Glomerular endothelial cell (primary cell): Measurements from ENCODE around the gene HAGHL. TPM values are rescaled to one million over a fixed set of nuclear protein-coding genes. Genes with fewer than 3 reads are reported as not detected.

Source experiments
- DNase-seq: peaks from one replicate; pipeline ENCODE4 v3.0.0-alpha.2; 2011; ENCODE audit warnings: low read depth, low spot score; ENCODE audit errors: extremely low read depth
- total RNA-seq: library from RNA; depleted of rRNA; stranded (reverse); fragments of >200 nt; gene quantifications from 2 replicates; pipeline ENCODE4 v1.2.3, GENCODE V29; 2015

Gene HAGHL
- total RNA-seq, 1 donor from 2014 or later = 8.2 TPM

GRCh38 chr16:706189-707061 lies 20.5 kb upstream of the HAGHL start:
- DNase-seq = no peak

- DNase-seq = no peak
Observed at GRCh38 chr16:707062-707538, 19.8 kb upstream of the HAGHL start.

GRCh38 chr16:708019-708418 lies 18.9 kb upstream of the HAGHL start:
- no peak for DNase-seq

- DNase-seq = no peak
Observed at GRCh38 chr16:708959-709358, 17.9 kb upstream of the HAGHL start.

GRCh38 chr16:709566-710499 lies 17.1 kb upstream of the HAGHL start:
- no peak for DNase-seq

- no peak for DNase-seq
Observed at GRCh38 chr16:710500-711075, 16.3 kb upstream of the HAGHL start.

- no peak for DNase-seq
Observed at GRCh38 chr16:711084-711483, 15.8 kb upstream of the HAGHL start.

GRCh38 chr16:711548-712320 lies 15.2 kb upstream of the HAGHL start:
- no peak for DNase-seq

GRCh38 chr16:712740-713250 lies 14.1 kb upstream of the HAGHL start:
- DNase-seq = peak; percentile 48

GRCh38 chr16:714079-714478 lies 12.8 kb upstream of the HAGHL start:
- DNase-seq = no peak

- no peak for DNase-seq
Observed at GRCh38 chr16:714558-715476, 12.1 kb upstream of the HAGHL start, which contains the start of gene METRN. Gene METRN (plus strand): TSS chr16:715118. CDS start chr16:715290, 172 bp downstream.

GRCh38 chr16:715477-716199 lies 11.3 kb upstream of the HAGHL start:
- no peak for DNase-seq

GRCh38 chr16:716200-716568 lies 10.7 kb upstream of the HAGHL start:
- DNase-seq = no peak

GRCh38 chr16:716768-717325 lies 10.1 kb upstream of the HAGHL start:
- DNase-seq = no peak

GRCh38 chr16:717450-718245 lies 9.3 kb upstream of the HAGHL start:
- DNase-seq = no peak

GRCh38 chr16:718389-718788 lies 8.5 kb upstream of the HAGHL start:
- no peak for DNase-seq

GRCh38 chr16:718922-719321 lies 8.0 kb upstream of the HAGHL start:
- no peak for DNase-seq
